ENCODE measurements around the gene CD200R1.

CD200R1 gene

DNA sequence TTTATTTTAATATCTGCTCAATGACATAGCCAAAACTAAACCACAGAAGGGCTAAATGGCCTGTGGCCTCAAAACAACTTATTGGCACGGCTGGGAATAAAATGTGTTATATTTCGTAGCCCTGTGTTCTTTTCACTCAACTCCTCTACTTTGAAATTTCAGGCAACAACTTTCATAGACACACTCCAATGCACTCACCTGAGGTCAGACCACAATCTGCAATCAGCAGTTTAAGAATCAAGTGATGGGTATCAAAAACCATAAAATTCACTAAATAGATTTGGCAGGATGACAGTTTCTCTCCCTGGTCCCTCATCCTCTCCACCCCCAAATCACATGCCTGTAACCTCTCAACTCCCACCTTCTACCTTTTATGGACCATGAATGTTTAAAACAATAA lies 2.0 kb upstream of the CD200R1 start:
- no peak for TF ChIP-seq CTCF (IDR thresholded peaks at IDR 0.05; ENCODE audit: low read depth, low read length, missing control alignments)
- no peak for DNase-seq (ENCODE audit: low read depth)
- no peak overlapping the region for H3K4me3 ChIP-seq (ENCODE audit: low read depth, low read length)

DNA sequence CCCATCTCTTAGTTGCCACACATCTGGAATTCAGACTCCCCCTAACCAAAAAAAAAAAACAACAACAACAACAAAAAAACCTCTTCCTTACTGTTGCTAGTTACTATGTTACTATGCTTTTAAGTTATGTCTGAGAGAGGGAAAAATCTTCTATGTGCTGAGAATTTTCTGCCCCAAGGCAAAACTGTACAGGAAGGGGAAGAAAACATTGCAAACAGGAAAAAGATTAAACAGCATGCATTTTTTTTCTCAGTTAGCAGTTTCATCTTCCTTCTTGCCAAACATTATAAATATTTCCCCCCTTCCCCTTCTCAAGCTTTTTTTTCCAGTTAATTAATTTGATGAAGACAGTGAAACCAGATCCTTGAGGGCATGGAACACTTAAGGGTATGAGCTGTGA lies 1.1 kb upstream of the CD200R1 start:
- no peak for TF ChIP-seq CTCF (IDR thresholded peaks at IDR 0.05; ENCODE audit: low read depth, low read length, missing control alignments)
- no peak overlapping the region for H3K4me3 ChIP-seq (ENCODE audit: low read depth, low read length)
- DNase-seq (ENCODE audit: low read depth), result no peak

DNA sequence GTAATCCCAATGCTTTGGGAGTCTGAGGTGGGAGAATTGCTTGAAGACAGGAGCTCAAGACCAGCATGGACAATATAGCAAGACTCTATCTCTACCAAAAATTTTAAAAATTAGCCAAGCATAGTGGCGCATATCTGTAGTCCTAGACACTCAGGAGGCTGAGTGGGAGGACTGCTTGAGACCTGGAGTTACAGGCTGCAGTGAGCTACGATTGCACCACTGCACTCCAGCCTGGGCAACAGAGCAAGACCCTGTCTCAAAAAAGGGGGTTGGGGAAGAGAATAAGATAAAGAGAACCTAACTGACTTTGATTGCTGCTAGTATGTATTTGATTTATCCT lies 755 bp downstream of the CD200R1 start:
- peak overlapping the region; percentile 20; the same call in 1 of the 2 replicates for H3K4me3 ChIP-seq (ENCODE audit: low read depth, low read length)
- TF ChIP-seq CTCF (IDR thresholded peaks at IDR 0.05; ENCODE audit: low read depth, low read length, missing control alignments), result no peak
- no peak for DNase-seq (ENCODE audit: low read depth)

- peak overlapping the region; percentile 20; the same call in 1 of the 2 replicates for H3K4me3 ChIP-seq (ENCODE audit: low read depth, low read length)
- DNase-seq (ENCODE audit: low read depth), result peak; percentile 77
- no peak for TF ChIP-seq CTCF (IDR thresholded peaks at IDR 0.05; ENCODE audit: low read depth, low read length, missing control alignments)
These were observed 1.4 kb downstream of the CD200R1 start for GRCh38 chr3:112973325-112974177.

DNA sequence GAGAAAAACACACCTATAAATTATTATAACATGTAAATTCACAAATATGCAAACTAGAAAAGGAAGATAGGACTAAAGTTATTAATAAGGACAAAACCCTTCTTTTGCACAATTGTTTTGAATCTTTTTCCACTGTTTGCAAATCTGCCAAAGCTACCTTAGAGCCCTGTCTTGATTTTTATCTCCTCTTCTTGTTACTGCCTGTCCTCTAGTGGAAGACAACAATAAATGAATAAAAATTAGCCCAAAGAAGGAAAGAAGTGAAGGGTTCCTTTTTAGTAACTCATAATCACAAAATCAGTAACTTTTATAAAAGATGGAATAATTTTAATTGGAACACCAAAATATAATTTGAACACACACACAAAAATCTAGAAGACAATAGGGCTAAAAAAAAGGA lies 2.7 kb downstream of the CD200R1 start:
- no peak for DNase-seq (ENCODE audit: low read depth)
- TF ChIP-seq CTCF (IDR thresholded peaks at IDR 0.05; ENCODE audit: low read depth, low read length, missing control alignments), result no peak
- no peak overlapping the region for H3K4me3 ChIP-seq (ENCODE audit: low read depth, low read length)

DNA sequence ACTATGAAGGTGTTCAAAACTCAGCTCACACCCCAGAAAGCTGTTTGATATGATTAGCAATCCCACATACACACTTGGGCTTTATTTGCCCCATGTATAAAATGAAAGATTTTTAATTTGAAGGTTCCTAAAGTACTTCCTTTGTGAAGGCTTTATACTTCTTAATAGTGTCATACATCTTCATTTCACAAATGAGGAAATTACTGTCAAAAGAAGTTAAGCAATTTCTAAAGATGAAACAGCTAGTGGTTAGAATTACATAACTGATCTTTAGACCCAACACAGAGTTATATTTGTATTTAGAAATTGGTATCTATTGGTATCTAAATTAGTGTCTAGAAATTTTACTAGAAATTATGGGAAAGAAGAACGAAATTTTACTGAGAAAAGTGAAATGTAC lies 7.1 kb downstream of the CD200R1 start:
- DNase-seq (ENCODE audit: low read depth), result no peak
- TF ChIP-seq CTCF (IDR thresholded peaks at IDR 0.05; ENCODE audit: low read depth, low read length, missing control alignments), result no peak

DNA sequence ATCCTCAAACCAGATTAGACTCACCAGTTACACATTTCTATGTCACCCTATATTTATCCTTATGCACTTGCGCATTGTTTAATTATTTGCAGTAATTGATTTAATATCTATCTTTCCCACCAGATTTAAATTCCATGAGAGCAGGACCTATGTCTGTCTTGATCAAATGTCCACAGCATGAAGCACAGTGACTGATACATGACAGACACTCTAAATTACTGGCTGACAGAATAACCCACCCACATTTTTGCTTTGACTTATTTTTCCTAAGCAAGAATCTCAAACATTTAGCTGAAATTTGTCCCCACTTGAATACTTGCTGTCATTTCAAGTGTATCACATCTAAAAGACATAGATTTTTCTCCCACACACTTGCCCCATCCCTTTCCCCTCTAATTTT lies 7.5 kb downstream of the CD200R1 start:
- no peak for DNase-seq (ENCODE audit: low read depth)
- no peak overlapping the region for H3K4me3 ChIP-seq (ENCODE audit: low read depth, low read length)
- no peak for TF ChIP-seq CTCF (IDR thresholded peaks at IDR 0.05; ENCODE audit: low read depth, low read length, missing control alignments)

More for the DNA sequence above, 7.1 kb downstream of the CD200R1 start:
- no peak overlapping the region for H3K4me3 ChIP-seq (ENCODE audit: low read depth, low read length)

All from GM12864 (cell line).